HG02798 (cell line): ENCODE data around the gene GPR17.

Source experiments
- ATAC-seq: cut with Tn5 transposase; IDR thresholded peaks from one replicate; pipeline ENCODE4 v1.9.1; 2021; ENCODE audit warnings: mild to moderate bottlenecking; ENCODE audit not compliant: unreplicated experiment, poor library complexity

Gene GPR17, protein sequence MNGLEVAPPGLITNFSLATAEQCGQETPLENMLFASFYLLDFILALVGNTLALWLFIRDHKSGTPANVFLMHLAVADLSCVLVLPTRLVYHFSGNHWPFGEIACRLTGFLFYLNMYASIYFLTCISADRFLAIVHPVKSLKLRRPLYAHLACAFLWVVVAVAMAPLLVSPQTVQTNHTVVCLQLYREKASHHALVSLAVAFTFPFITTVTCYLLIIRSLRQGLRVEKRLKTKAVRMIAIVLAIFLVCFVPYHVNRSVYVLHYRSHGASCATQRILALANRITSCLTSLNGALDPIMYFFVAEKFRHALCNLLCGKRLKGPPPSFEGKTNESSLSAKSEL

DNA sequence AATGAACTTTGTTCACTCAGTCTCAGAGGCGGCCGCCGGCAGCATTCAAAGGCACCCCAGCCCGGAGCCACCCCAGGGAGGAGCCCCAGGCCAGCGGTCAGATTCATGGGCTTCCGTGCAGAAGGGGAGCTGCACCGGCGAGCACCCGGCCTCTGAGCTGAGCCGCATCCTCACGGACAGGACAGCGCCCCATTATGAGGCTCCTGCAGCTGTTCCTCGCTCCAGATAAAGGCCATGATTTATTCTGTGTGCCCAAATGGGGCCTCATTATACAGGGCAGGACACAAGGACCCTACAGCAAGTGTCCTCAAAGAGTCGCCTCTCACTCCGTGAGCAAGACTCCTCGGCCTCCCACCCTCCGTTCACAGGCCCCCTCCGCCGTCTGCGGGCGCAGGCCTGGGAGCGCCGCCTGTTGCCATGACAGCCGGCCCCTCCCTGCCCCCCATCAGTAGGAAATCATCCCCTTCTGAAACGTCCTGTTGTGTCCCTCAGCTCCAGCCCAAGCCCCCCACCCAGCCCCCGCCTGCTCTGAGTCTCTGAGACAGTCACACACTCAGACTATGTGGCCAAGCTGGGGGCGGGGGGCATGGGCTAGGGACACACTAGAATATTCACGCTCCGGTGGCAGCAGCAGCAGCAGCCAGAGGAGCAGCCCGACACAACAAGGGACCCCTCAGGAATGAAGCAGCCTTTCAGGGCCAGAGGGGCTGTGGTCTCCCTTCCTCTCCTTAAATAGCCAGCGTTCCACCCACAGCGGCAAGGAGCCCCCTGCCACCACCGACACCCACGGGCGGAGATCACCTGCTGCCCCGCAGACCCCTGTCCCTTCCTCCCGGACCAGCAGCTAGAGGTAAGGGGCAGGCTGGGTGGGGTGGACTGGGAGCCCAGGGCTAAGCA, at the start of gene GPR17:
GPR17 (plus strand) TSS at position 759 of the 897 bp plus-strand sequence. CDS start 4,583 bp downstream, outside the sequence.
- no peak for ATAC-seq

DNA sequence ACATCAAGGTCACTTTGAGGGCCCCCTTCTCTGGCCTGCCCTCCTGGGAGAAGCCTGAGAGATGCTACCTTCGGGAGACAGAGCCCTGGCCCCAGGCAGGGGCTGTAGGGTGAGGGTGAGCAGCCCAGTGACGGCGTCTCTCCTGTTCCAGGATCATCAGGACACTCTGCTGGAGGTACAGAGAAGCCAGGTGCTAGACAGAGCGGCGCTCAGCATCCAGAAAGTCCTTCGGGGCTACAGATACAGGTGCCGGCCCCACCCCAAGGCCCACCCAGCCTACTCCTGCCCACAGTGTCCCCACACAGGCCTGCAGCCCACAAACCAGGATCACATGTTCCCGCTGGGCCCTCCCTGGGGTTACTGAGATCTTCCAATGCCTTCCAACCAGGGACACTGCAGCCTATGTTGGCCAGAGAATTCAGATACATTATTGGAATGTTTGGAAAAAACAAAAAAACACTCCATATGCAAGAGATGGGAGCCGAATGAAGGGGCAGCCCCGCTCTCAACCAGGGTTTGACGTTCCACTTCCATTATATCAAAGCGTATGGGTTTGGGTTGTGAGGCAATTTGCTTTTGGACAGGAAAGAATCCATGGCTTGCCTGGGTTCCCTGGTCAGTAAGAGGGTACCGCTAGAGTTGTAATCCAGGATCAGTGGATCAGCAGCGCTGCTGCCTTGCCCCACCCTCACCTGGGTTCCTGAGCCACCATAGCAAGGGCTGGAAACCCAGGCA, 49.5 kb upstream of the GPR17 start:
- ATAC-seq, result no peak

DNA sequence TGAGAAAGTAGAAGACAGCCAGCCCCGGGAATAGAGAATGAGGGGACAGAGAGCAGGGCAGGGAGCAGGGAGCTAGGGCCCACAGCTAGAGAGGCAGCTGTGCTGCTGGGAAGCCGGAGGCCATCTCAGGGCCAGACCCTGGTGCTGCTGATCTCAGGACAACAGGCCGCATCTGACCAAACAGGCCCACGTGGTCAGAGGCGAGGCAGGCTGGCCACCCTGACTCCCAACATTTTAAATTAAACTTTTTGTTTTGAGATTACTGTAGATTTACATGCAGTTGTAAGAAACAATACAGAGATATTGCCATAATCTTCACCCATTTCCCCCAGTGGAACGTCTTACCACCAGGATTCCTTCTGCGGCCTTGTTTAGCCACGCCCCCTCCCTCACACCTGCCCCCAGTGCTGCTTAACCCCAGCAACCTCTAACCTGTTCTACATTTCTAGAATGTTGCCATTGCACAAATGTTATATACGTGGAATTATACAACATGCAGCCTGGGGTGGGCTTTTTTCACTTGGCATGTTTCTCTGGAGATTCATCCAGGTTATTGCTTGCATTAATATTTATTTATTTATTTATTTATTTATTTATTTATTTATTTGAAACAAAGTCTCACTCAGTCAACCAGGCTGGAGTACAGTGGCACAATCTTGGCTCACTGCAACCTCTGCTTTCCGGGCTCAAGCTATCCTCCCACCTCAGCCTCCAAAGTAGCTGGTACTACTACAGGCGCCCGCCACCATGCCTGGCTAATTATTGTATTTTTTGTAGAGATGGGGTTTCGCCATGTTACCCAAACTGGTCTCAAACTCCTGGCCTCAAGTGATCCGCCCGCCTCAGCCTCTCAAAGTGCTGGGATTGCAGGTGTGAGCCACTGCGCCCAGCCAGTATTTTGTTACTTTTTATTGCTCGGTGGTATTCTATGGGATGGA, 48.6 kb upstream of the GPR17 start:
- no peak for ATAC-seq

DNA sequence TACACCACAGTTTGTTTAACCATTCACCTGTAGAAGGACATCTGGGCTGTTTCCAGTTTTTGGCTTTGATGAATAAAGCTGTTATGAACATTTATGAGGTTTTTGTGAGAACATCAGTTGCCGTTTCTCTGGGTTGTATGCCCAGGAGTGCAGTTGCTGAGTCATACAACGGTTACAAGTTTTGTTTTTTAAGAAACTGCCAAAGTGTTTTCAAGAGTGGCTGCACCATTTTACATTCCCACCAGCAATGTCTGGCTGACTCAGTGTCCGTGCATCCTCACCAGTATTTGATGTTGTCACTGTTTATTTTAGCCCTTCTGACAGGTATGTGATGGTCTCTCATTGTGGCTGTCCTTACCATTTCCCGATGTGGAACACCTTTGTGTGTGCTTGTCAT, 48.0 kb upstream of the GPR17 start:
- ATAC-seq, result no peak

DNA sequence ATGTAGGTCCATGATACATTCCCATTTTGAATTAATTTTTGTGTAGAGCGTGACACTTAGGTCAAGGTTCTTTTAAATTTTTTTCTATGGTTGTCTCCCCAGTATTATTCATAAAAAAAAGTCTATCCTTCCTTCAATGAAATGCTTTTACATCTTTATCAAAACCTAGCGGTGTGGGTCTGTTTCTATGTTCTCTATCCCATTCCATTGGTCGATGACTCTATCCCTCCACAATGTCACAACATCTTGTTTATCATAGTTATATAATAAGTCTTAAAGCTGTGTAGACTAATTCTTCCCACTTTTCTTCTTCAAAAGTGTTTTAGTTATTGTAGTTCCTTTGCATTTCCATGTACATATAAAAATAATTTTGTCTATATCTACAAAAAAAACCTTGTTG, 47.2 kb upstream of the GPR17 start:
- ATAC-seq, result no peak

DNA sequence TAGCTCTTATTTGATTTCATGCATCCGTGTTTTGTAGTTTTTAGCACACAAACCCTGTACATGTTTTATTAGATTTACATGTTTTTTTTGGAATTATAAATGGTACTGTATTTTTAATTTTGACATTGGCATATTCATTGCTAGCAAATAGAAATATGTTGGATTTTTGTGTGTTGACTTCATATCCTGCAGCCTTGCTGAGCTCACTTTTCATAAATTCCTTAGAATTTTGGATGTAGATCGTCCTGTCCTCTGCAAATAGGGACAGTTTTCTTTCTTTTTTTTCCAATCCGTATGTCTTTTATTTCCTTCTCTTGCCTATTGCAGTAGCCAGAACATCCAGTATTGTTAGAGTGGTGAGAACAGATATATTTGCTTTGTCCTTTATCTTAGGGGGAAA, 46.7 kb upstream of the GPR17 start:
- no peak for ATAC-seq

DNA sequence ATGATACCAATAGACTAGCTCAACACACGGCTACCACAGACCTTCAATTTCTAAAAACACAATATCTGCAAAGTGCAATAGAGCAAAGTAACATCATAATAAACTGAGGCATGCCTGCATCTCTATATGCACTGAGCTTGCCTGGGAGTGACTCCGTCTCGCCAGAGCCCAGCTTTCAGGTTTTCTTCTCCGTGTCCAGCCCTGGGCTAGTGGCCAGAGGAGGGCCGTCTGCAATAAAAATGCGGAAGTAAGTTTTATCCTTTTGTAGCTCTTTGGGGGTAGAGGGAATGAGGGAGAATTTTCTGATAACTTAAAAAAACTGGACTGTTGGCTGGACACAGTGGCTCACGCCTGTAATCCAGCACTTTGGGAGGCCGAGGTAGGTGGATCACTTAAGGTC, 41.0 kb upstream of the GPR17 start:
- no peak for ATAC-seq

DNA sequence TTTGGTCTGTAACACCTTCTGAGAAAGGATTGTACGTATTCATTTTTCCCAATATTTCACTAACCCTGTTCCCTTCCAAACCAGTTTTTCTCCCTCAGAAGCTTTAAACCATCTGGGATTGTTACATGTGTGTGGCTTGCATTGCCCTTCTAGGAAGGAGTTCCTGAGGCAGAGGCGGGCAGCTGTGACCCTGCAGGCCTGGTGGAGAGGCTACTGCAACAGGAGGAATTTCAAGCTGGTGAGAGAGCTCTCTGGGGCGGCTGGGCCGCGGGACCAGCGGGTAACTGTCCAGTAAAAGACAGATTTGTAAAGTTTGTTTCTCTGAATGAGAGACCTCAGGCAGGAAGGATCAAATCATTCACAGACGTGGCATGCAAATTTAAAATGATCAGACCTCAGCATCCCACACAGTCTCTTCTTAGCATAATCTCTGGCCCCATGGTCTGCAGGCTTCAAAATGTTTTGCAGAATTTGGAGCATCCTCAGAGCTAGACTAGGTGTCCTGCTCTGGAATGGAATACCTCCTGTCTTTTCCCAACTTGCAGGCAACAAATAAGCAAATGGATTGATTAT, 40.2 kb upstream of the GPR17 start:
- ATAC-seq, result no peak

DNA sequence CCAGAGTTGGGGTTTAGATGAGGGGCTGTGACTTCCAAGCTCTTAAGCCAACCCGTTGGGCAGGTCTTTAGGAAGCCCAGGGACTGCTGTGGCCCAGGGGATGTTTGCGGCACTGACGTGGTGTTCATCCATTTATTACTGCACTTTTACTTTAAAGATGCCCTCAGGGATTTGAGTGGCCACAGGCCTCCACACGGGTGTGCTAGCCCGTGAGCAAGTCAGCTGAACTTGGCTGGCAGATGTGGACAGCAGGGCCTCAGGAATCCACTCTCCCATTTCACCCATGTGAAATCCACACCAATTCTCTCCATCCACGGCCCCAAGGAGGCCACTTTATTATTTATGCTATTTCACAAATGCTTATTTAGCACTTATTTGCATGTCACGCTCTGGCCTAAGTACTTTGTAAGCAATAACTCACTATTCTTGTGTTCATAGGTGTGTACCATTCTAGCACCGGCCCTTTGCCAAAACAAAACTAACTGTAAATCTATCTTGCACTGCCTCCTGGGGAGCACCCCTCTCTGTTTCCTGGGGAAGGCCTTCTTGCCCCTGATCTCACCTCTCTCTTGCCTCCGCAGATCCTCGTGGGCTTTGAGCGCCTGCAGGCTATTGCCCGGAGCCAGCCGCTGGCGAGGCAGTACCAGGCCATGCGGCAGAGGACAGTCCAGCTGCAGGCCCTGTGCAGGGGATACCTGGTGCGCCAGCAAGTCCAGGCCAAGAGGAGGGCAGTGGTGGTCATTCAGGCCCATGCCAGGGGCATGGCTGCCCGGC, 39.1 kb upstream of the GPR17 start:
- ATAC-seq, result no peak

DNA sequence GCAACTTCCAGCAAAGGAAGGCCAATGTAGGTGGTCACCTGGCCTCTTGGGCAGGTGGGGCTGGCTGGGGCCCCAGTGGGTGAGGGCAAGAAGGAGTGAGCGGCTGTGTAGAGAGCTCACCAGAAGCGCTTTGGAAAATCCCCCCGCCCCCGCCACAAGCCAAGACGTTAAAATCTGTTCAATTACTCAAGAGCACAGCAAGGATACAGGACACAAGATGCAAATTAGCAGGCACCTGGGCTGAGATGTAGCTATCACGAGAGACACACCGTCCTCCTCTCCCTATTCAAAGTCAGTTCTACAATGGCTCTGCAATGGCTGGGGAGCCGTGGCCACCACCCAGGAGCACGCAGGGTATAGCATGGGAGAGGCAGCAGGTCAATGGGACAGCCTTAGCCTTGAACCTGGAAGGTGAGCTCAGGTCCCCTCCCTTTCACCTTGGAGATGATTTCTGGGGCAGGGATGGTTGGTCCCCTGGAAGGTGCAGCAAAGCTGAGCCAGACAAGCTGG, 38.5 kb upstream of the GPR17 start:
- ATAC-seq, result no peak

DNA sequence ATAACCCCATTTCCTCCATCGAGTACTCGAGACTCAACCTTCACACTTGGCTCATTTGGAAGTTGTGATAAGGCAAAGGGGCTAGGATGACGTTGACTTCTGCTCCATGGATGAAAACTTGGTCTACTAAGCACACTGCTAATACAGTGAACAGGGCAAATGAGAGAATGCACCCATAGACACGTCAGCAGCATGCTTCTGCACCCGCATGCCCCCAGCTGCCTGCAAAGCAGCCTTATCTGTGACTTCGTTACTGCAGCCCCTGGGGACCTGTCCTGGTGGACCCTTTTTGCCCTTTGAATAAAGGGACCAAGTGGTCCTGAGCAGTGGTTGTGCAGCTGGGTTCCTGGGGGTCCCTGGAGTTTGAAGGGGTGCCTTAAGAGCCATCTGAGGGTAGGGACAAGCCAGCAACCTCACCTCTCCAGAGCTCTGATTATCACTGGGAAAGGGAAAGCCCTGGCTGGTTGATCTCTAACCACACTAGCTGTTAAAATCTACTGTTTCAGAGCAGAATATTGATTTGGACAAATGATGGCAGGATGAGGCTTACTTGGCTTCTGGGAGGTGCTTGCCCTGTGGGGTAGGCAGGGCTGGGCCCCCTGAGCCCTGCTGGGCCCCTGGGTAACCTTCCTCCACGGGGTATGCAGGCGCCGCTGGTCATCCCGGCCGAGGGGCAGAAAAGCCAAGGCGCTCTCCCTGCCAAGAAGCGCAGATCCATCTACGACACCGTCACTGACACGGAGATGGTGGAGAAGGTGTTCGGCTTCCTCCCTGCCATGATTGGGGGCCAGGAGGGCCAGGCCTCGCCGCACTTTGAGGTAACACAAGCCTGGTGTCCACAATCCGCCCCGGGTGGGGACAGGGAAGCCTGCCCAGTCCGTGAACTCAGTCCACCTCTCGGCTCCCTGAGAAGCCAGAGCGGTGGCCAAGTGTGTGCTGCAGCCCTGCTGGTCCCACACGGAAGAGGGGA, 37.6 kb upstream of the GPR17 start:
- no peak for ATAC-seq

DNA sequence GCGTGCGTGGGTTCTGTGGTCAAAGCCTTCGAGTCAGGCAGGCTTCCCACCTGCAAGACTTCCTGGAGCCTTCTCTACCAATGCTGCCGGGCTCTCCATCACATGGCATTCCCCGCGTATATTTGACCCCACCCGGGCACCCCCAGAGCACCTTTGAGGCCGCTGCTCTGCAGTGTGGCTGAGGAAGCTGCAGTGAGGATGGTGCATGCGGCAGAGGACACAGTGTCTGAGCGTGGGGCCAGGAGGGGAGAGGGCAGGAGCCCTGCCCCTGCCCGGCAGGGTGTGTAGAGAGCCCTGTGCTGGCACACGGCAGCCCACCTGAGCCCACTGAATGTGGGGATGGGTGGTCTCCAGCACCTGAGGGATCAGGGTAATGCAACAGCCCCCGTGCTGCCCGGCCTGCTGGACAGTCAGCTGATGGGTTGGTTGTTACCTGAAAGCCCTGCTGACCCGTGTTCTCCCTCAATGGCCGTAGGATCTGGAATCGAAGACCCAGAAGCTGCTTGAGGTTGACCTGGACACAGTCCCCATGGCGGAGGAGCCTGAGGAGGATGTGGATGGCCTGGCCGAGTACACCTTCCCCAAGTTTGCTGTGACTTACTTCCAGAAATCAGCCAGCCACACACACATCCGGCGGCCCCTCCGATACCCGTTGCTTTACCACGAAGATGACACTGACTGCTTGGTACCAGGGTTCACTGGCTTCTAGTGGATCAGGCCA, 36.8 kb upstream of the GPR17 start:
- ATAC-seq, result no peak

DNA sequence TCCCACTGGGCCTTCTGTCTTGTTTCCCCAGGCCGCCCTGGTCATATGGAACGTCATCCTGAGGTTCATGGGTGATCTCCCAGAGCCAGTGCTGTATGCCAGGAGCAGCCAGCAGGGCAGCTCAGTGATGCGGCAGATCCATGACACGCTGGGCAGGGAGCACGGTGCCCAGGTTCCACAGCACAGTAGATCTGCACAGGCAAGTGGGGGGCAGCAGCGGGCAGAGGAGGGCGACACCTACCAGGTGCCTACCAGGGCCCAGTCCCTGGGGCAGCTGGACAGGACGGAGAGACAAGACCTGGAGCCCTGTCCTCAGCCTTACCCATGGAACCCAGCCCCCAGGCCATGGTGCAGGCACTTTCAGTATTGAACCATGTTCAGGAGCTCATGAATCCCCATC, 36.1 kb upstream of the GPR17 start:
- no peak for ATAC-seq

DNA sequence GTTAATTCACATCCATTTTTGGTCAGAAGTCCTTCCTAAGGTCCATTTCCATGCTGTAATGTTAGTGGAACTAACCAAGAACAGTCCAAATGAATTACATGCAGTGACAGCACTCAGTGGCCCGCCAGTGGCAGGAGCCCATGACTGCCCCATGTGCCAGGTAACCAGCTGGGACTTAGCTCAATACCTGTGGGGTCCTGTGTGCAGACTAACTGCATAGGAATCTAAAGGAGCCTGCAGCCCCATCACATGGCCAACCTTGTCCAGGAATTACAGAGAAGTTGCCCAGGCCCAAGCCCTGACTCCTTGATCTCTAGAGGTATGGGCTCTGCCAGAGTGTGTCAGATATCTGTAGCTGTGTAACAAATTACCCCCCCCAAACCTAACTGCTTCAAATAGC, 35.4 kb upstream of the GPR17 start:
- ATAC-seq, result no peak

DNA sequence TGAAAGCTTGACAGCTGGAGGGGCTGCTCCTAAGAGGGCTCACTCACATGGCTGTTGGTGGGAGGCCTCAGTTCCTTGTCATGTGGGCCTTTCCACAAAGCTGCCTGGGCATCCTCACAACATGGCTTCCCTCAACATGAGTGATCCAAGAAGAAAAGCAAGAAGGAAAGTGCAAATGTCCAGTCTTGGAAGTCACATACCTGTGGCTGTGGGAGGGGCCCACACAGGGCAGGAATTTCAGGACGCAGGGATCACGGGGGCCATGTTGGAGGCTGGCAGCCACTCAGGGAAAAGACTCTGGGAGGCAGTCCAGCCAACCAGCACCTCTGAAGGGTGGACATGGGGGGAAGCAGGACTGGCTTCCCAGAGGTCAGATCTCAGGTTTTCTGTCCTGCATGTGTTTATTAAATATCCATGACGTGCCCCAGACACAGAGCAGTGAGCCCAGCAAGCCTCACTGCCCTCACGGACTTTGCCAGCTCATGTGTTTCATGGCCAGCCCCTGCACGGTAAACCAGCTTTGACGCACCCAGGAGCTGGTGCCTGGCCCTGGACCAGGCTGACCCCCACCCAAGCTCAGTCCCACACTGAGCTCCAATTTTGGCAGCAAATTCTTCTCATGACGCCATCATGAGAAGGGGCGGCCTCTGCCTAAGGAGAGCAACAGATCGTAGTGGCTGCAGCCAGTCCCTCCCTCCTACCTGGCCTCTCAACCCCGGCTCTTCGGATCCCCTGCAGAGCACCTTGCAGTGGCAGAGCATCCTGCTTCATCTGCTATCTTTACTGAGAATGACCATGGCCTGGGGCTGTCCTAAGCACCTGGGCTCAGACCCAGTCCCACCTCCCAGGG, 34.7 kb upstream of the GPR17 start:
- ATAC-seq, result no peak
